Activated B cell treated with CpG ODN at 0.5 μM for 24 hours (primary cell): Measurements from ENCODE around the gene SMPD3. TPM values are rescaled to one million over a fixed set of nuclear protein-coding genes. Genes with fewer than 3 reads are reported as not detected.

Experiments
- ATAC-seq: fragments of 200-7000 bp; cut with Tn5 transposase; one replicate; pipeline ENCODE4 v1.10.0; 2021; ENCODE audit warnings: low read depth, mild to moderate bottlenecking, moderate library complexity
- CTCF ChIA-PET: fragments of 350-600 bp; sonication (Branson Sonifier 250); formaldehyde crosslinking; loops from one replicate; lab custom pipeline; 2021; ENCODE audit warnings: antibody characterized with exemption; lab: Charles Lee
- POLR2A ChIA-PET: fragments of 350-600 bp; sonication (Branson Sonifier 250); formaldehyde crosslinking; loops from one replicate; lab custom pipeline; 2021; ENCODE audit warnings: antibody characterized with exemption; lab: Charles Lee
- DNase-seq: peaks from one replicate; pipeline ENCODE4 v3.0.0; 2022
- H3K27ac Mint-ChIP-seq: one replicate; pipeline ENCODE4 v1.8.0; 2020; ENCODE audit warnings: mixed read lengths
- H3K27me3 Mint-ChIP-seq: one replicate; pipeline ENCODE4 v1.8.0; 2021; ENCODE audit warnings: mixed read lengths
- H3K36me3 Mint-ChIP-seq: one replicate; pipeline ENCODE4 v1.8.0; 2021; ENCODE audit warnings: low read depth, mixed read lengths
- H3K4me1 Mint-ChIP-seq: one replicate; pipeline ENCODE4 v1.8.0; 2021; ENCODE audit warnings: mixed read lengths
- H3K4me3 Mint-ChIP-seq: one replicate; pipeline ENCODE4 v1.8.0; 2020; ENCODE audit warnings: mild to moderate bottlenecking, mixed read lengths
- H3K9me3 Mint-ChIP-seq: one replicate; pipeline ENCODE4 v1.8.0; 2020; ENCODE audit warnings: mixed read lengths
- CTCF ChIP-seq: fragments of 200-600 bp; IDR thresholded peaks from one replicate; pipeline ENCODE4 v1.8.0; 2022; ENCODE audit warnings: antibody characterized with exemption, mild to moderate bottlenecking
- intact Hi-C: fragments of 100-400 bp; cut with micrococcal nuclease; formaldehyde crosslinking; loops from one replicate; pipeline ENCODE4 v1.15.1; 2024
- total RNA-seq: library from RNA; stranded (reverse); gene quantifications from 2 replicates; pipeline ENCODE4 v1.2.3, GENCODE V29; 2022

The SMPD3 gene
- total RNA-seq, 1 donor from 2014 or later, result 0.35 TPM

GRCh38 chr16:68403177-68403576 is 45.1 kb downstream of the SMPD3 start:
- intact Hi-C loops, result no loop called here
- DNase-seq, result no peak
- no peaks in the 10 kb centered on the region for H3K9me3 Mint-ChIP-seq

GRCh38 chr16:68402748-68403040 is 45.6 kb downstream of the SMPD3 start:
- no peak for ATAC-seq
- Mint-ChIP-seq H3K27ac (no peak overlapping the region), H3K9me3 (no peaks in the 10 kb centered on the region), H3K4me3 (no peak overlapping the region), H3K27me3 (peaks cover 4% of the 10 kb centered on the region), H3K4me1 (no peaks in the 10 kb centered on the region), H3K36me3 (no peaks in the 10 kb centered on the region)
- no peak for TF ChIP-seq CTCF
- intact Hi-C loops, result no loop called here
- DNase-seq, result no peak
- ChIA-PET POLR2A (no interaction called here), CTCF (no interaction called here)

More at GRCh38 chr16:68403177-68403576, 45.1 kb downstream of the SMPD3 start:
- Mint-ChIP-seq H3K27ac (no peak overlapping the region), H3K4me1 (no peaks in the 10 kb centered on the region), H3K4me3 (no peak overlapping the region), H3K27me3 (peaks cover 4% of the 10 kb centered on the region), H3K36me3 (no peaks in the 10 kb centered on the region)
- no peak for TF ChIP-seq CTCF
- ATAC-seq, result no peak
- ChIA-PET CTCF (no interaction called here), POLR2A (no interaction called here)

GRCh38 chr16:68401871-68402747 is 46.2 kb downstream of the SMPD3 start:
- TF ChIP-seq CTCF, result no peak
- no peak overlapping the region for H3K4me3 Mint-ChIP-seq
- no peaks in the 10 kb centered on the region for H3K9me3 Mint-ChIP-seq
- DNase-seq, result no peak
- intact Hi-C loops, result no loop called here
- ChIA-PET POLR2A (no interaction called here), CTCF (interaction anchor here (1.6 kb wide), 1 partner anchor 108 kb away, joined by 5 read pairs; no protein-coding TSS in a partner anchor)
- no peak overlapping the region for H3K27ac Mint-ChIP-seq
- peaks cover 2% of the 10 kb centered on the region for H3K27me3 Mint-ChIP-seq
- no peaks in the 10 kb centered on the region for H3K4me1 Mint-ChIP-seq
- ATAC-seq, result no peak
- H3K36me3 Mint-ChIP-seq, result no peaks in the 10 kb centered on the region

- no peak for TF ChIP-seq CTCF
- ChIA-PET POLR2A (no interaction called here), CTCF (interaction anchor here (0.8 to 1.6 kb wide), 2 partner anchors 15 to 109 kb away, joined by 3 to 5 read pairs; no protein-coding TSS in a partner anchor)
- no peaks in the 10 kb centered on the region for H3K36me3 Mint-ChIP-seq
- intact Hi-C loops, result no loop called here
- H3K27me3 Mint-ChIP-seq, result no peaks in the 10 kb centered on the region
- no peak for DNase-seq
- no peaks in the 10 kb centered on the region for H3K9me3 Mint-ChIP-seq
- no peak overlapping the region for H3K4me3 Mint-ChIP-seq
- no peak for ATAC-seq
- no peak overlapping the region for H3K27ac Mint-ChIP-seq
- no peaks in the 10 kb centered on the region for H3K4me1 Mint-ChIP-seq
These were observed 47.3 kb downstream of the SMPD3 start for GRCh38 chr16:68400924-68401460.

- Mint-ChIP-seq H3K9me3 (no peaks in the 10 kb centered on the region), H3K4me3 (no peak overlapping the region), H3K27me3 (no peaks in the 10 kb centered on the region), H3K27ac (no peak overlapping the region), H3K36me3 (no peaks in the 10 kb centered on the region), H3K4me1 (no peaks in the 10 kb centered on the region)
- ATAC-seq (no peak), DNase-seq (no peak)
- ChIA-PET CTCF (interaction anchor here (0.8 to 1.6 kb wide), 4 partner anchors 15 to 120 kb away, joined by 3 to 5 read pairs (median 3); no protein-coding TSS in a partner anchor), POLR2A (no interaction called here)
- intact Hi-C loops, result no loop called here
- TF ChIP-seq CTCF, result no peak
These were observed 48.0 kb downstream of the SMPD3 start for GRCh38 chr16:68400083-68400923.
